Activated T-cell treated with anti-CD3 and anti-CD28 coated beads for 48 hours (primary cell): ENCODE data around the gene SIMC1.
"Not testable (repeated sequence)": the region's sequence is repeated elsewhere in the genome, so short reads cannot be mapped to it uniquely, and the experiment has no call there.

Source experiments
- DNase-seq: peaks from one replicate; pipeline ENCODE4 v3.0.0-alpha.2; 2020; ENCODE audit warnings: low read depth

The SIMC1 gene

GRCh38 chr5:176216393-176216916 is 21.8 kb upstream of the SIMC1 start:
- DNase-seq = not testable (repeated sequence)

- DNase-seq = not testable (repeated sequence)
Measured at GRCh38 chr5:176217188-176217729, 21.0 kb upstream of the SIMC1 start.

GRCh38 chr5:176217764-176218163 is 20.5 kb upstream of the SIMC1 start:
- not testable (repeated sequence) for DNase-seq

- DNase-seq = not testable (repeated sequence)
Measured at GRCh38 chr5:176222006-176222405, 16.2 kb upstream of the SIMC1 start.

- not testable (repeated sequence) for DNase-seq
Measured at GRCh38 chr5:176228358-176228757, 9.9 kb upstream of the SIMC1 start.

GRCh38 chr5:176233253-176233652 is 5.0 kb upstream of the SIMC1 start:
- DNase-seq = not testable (repeated sequence)

- not testable (repeated sequence) for DNase-seq
Measured at GRCh38 chr5:176235155-176235554, 3.1 kb upstream of the SIMC1 start.

GRCh38 chr5:176238645-176239283 is 540 bp downstream of the SIMC1 start:
- DNase-seq = not testable (repeated sequence)

- DNase-seq = not testable (repeated sequence)
Measured at GRCh38 chr5:176239304-176239703, 1.1 kb downstream of the SIMC1 start.

GRCh38 chr5:176244318-176244717 is 6.1 kb downstream of the SIMC1 start:
- DNase-seq = not testable (repeated sequence)

- DNase-seq = not testable (repeated sequence)
Measured at GRCh38 chr5:176245074-176245473, 6.8 kb downstream of the SIMC1 start.

GRCh38 chr5:176245489-176245888 is 7.3 kb downstream of the SIMC1 start:
- not testable (repeated sequence) for DNase-seq

GRCh38 chr5:176250691-176251090 is 12.5 kb downstream of the SIMC1 start:
- not testable (repeated sequence) for DNase-seq

- not testable (repeated sequence) for DNase-seq
Measured at GRCh38 chr5:176252171-176252570, 13.9 kb downstream of the SIMC1 start.

- not testable (repeated sequence) for DNase-seq
Measured at GRCh38 chr5:176253370-176254065, 15.3 kb downstream of the SIMC1 start.

GRCh38 chr5:176254066-176254393 is 15.8 kb downstream of the SIMC1 start:
- DNase-seq = not testable (repeated sequence)

GRCh38 chr5:176257871-176258505 is 19.8 kb downstream of the SIMC1 start:
- not testable (repeated sequence) for DNase-seq

- not testable (repeated sequence) for DNase-seq
Measured at GRCh38 chr5:176260682-176261081, 22.5 kb downstream of the SIMC1 start.

- not testable (repeated sequence) for DNase-seq
Measured at GRCh38 chr5:176266448-176266847, 28.2 kb downstream of the SIMC1 start.

- not testable (repeated sequence) for DNase-seq
Measured at GRCh38 chr5:176289018-176289417, 50.8 kb downstream of the SIMC1 start.

GRCh38 chr5:176290057-176290840 is 52.0 kb downstream of the SIMC1 start:
- DNase-seq = not testable (repeated sequence)

- DNase-seq = not testable (repeated sequence)
Measured at GRCh38 chr5:176305356-176305755, 67.1 kb downstream of the SIMC1 start.
